ENCODE data around the gene PBX3.

PBX3 gene

GRCh38 chr9:125844611-125845010 lies 97.4 kb downstream of the PBX3 start:
- H3K27ac ChIP-seq (replicated peaks; ENCODE audit: low read length) = no peak overlapping the region

GRCh38 chr9:125845271-125845808 lies 98.2 kb downstream of the PBX3 start:
- no peak overlapping the region for H3K14ac ChIP-seq (ENCODE audit: low read length)
- no peak overlapping the region for H2BK15ac ChIP-seq (ENCODE audit: low read length)
- H4K91ac ChIP-seq (ENCODE audit: low read depth, low read length, poor library complexity) = no peak overlapping the region
- no peaks in the 10 kb centered on the region for H3K79me1 ChIP-seq (ENCODE audit: low read depth, low read length)
- no peak overlapping the region for H3K23ac ChIP-seq (ENCODE audit: low read depth, low read length, poor library complexity)
- H3K4me3 ChIP-seq (ENCODE audit: low read length in 2 of 2) = no peak overlapping the region
- H2BK12ac ChIP-seq (ENCODE audit: low read length) = no peak overlapping the region
- no peak overlapping the region for H2BK120ac ChIP-seq (ENCODE audit: low read depth, low read length)
- no peaks in the 10 kb centered on the region for H3K27me3 ChIP-seq (ENCODE audit: control insufficient read depth in 3 of 3, insufficient read depth in 3 of 3, low read depth in 1 of 3, low read length in 3 of 3)
- DNase-seq (ENCODE audit: low spot score) = no peak
- no peak overlapping the region for H2AFZ ChIP-seq (ENCODE audit: low read length)
- WGBS, 2 donors (ENCODE audit: extremely low coverage in 2 of 2, insufficient read length in 2 of 2, insufficient replicate concordance in 1 of 2) = no CpG with 5 or more reads among the region's 5 CpGs
- H3K4ac ChIP-seq (ENCODE audit: low read length) = no peak overlapping the region
- H2BK5ac ChIP-seq (ENCODE audit: low read length) = no peak overlapping the region
- no peak overlapping the region for H3K18ac ChIP-seq (ENCODE audit: low read length)
- H3K36me3 ChIP-seq (replicated peaks in 1 of 2; ENCODE audit: control insufficient read depth in 2 of 2, insufficient read depth in 2 of 2, low read length in 2 of 2) = no peaks in the 10 kb centered on the region
- H3K9ac ChIP-seq (ENCODE audit: low read depth, low read length, poor library complexity) = no peak overlapping the region
- H3K9me3 ChIP-seq (replicated peaks in 1 of 2; ENCODE audit: control insufficient read depth in 2 of 2, insufficient read depth in 1 of 2, low read depth in 1 of 2, low read length in 2 of 2) = peaks cover 0 to 8% of the 10 kb centered on the region in 2 donors
- H3K27ac ChIP-seq (replicated peaks; ENCODE audit: low read length) = no peak overlapping the region
- peaks cover 4 to 26% of the 10 kb centered on the region in 2 donors for H3K4me1 ChIP-seq (ENCODE audit: control insufficient read depth in 2 of 2, insufficient read depth in 1 of 2, low read depth in 1 of 2, low read length in 2 of 2)
- H3K4me2 ChIP-seq (ENCODE audit: insufficient read depth, low read length, poor library complexity, severe bottlenecking) = no peak overlapping the region
- H2AK5ac ChIP-seq (ENCODE audit: low read depth, low read length) = no peak overlapping the region
- H4K8ac ChIP-seq (ENCODE audit: low read depth, low read length) = no peak overlapping the region

More at GRCh38 chr9:125844611-125845010, 97.4 kb downstream of the PBX3 start:
- no peak overlapping the region for H2BK15ac ChIP-seq (ENCODE audit: low read length)
- no peak overlapping the region for H3K9ac ChIP-seq (ENCODE audit: low read depth, low read length, poor library complexity)
- no peaks in the 10 kb centered on the region for H3K27me3 ChIP-seq (ENCODE audit: control insufficient read depth in 3 of 3, insufficient read depth in 3 of 3, low read depth in 1 of 3, low read length in 3 of 3)
- no peak overlapping the region for H3K4ac ChIP-seq (ENCODE audit: low read length)
- no peak overlapping the region for H2BK5ac ChIP-seq (ENCODE audit: low read length)
- no peak overlapping the region for H3K14ac ChIP-seq (ENCODE audit: low read length)
- peaks cover 4 to 26% of the 10 kb centered on the region in 2 donors for H3K4me1 ChIP-seq (ENCODE audit: control insufficient read depth in 2 of 2, insufficient read depth in 1 of 2, low read depth in 1 of 2, low read length in 2 of 2)
- H3K18ac ChIP-seq (ENCODE audit: low read length) = no peak overlapping the region
- H2AK5ac ChIP-seq (ENCODE audit: low read depth, low read length) = no peak overlapping the region
- H3K9me3 ChIP-seq (replicated peaks in 1 of 2; ENCODE audit: control insufficient read depth in 2 of 2, insufficient read depth in 1 of 2, low read depth in 1 of 2, low read length in 2 of 2) = peaks cover 0 to 8% of the 10 kb centered on the region in 2 donors
- no CpG with 5 or more reads among the region's 3 CpGs for WGBS, 2 donors (ENCODE audit: extremely low coverage in 2 of 2, insufficient read length in 2 of 2, insufficient replicate concordance in 1 of 2)
- DNase-seq (ENCODE audit: low spot score) = no peak
- H3K79me1 ChIP-seq (ENCODE audit: low read depth, low read length) = no peaks in the 10 kb centered on the region
- no peak overlapping the region for H2BK120ac ChIP-seq (ENCODE audit: low read depth, low read length)
- no peak overlapping the region for H3K4me2 ChIP-seq (ENCODE audit: insufficient read depth, low read length, poor library complexity, severe bottlenecking)
- H4K8ac ChIP-seq (ENCODE audit: low read depth, low read length) = no peak overlapping the region
- no peak overlapping the region for H4K91ac ChIP-seq (ENCODE audit: low read depth, low read length, poor library complexity)
- H3K23ac ChIP-seq (ENCODE audit: low read depth, low read length, poor library complexity) = no peak overlapping the region
- H2AFZ ChIP-seq (ENCODE audit: low read length) = no peak overlapping the region
- H2BK12ac ChIP-seq (ENCODE audit: low read length) = no peak overlapping the region
- H3K36me3 ChIP-seq (replicated peaks in 1 of 2; ENCODE audit: control insufficient read depth in 2 of 2, insufficient read depth in 2 of 2, low read length in 2 of 2) = no peaks in the 10 kb centered on the region
- H3K4me3 ChIP-seq (ENCODE audit: low read length in 2 of 2) = no peak overlapping the region

- no CpG with 5 or more reads among the region's 2 CpGs for WGBS, 2 donors (ENCODE audit: extremely low coverage in 2 of 2, insufficient read length in 2 of 2, insufficient replicate concordance in 1 of 2)
- Histone ChIP-seq H3K4me1 (ENCODE audit: control insufficient read depth in 2 of 2, insufficient read depth in 1 of 2, low read depth in 1 of 2, low read length in 2 of 2) (peaks cover 3 to 17% of the 10 kb centered on the region in 2 donors), H2BK15ac (ENCODE audit: low read length) (no peak overlapping the region), H3K4me3 (ENCODE audit: low read length in 2 of 2) (no peak overlapping the region), H3K18ac (ENCODE audit: low read length) (no peak overlapping the region), H2BK120ac (ENCODE audit: low read depth, low read length) (no peak overlapping the region), H3K9me3 (replicated peaks in 1 of 2; ENCODE audit: control insufficient read depth in 2 of 2, insufficient read depth in 1 of 2, low read depth in 1 of 2, low read length in 2 of 2) (peaks cover 0 to 8% of the 10 kb centered on the region in 2 donors), H3K27ac (replicated peaks; ENCODE audit: low read length) (no peak overlapping the region), H3K27me3 (ENCODE audit: control insufficient read depth in 3 of 3, insufficient read depth in 3 of 3, low read depth in 1 of 3, low read length in 3 of 3) (no peaks in the 10 kb centered on the region), H2BK12ac (ENCODE audit: low read length) (no peak overlapping the region), H2BK5ac (ENCODE audit: low read length) (no peak overlapping the region), H3K4ac (ENCODE audit: low read length) (no peak overlapping the region), H3K36me3 (replicated peaks in 1 of 2; ENCODE audit: control insufficient read depth in 2 of 2, insufficient read depth in 2 of 2, low read length in 2 of 2) (no peaks in the 10 kb centered on the region), H2AFZ (ENCODE audit: low read length) (no peak overlapping the region), H3K4me2 (ENCODE audit: insufficient read depth, low read length, poor library complexity, severe bottlenecking) (no peak overlapping the region), H3K79me1 (ENCODE audit: low read depth, low read length) (no peaks in the 10 kb centered on the region), H4K8ac (ENCODE audit: low read depth, low read length) (no peak overlapping the region), H3K14ac (ENCODE audit: low read length) (no peak overlapping the region), H2AK5ac (ENCODE audit: low read depth, low read length) (no peak overlapping the region), H3K23ac (ENCODE audit: low read depth, low read length, poor library complexity) (no peak overlapping the region), H4K91ac (ENCODE audit: low read depth, low read length, poor library complexity) (no peak overlapping the region), H3K9ac (ENCODE audit: low read depth, low read length, poor library complexity) (no peak overlapping the region)
- no peak for DNase-seq (ENCODE audit: low spot score)
Measured at GRCh38 chr9:125847735-125848134, 100.6 kb downstream of the PBX3 start.

- Histone ChIP-seq H2BK12ac (ENCODE audit: low read length) (no peak overlapping the region), H3K4me3 (ENCODE audit: low read length in 2 of 2) (no peak overlapping the region), H2BK15ac (ENCODE audit: low read length) (no peak overlapping the region), H2BK120ac (ENCODE audit: low read depth, low read length) (no peak overlapping the region), H4K91ac (ENCODE audit: low read depth, low read length, poor library complexity) (no peak overlapping the region), H4K8ac (ENCODE audit: low read depth, low read length) (no peak overlapping the region), H2BK5ac (ENCODE audit: low read length) (no peak overlapping the region), H3K9me3 (replicated peaks in 1 of 2; ENCODE audit: control insufficient read depth in 2 of 2, insufficient read depth in 1 of 2, low read depth in 1 of 2, low read length in 2 of 2) (peaks cover 0 to 8% of the 10 kb centered on the region in 2 donors), H2AK5ac (ENCODE audit: low read depth, low read length) (no peak overlapping the region), H3K9ac (ENCODE audit: low read depth, low read length, poor library complexity) (no peak overlapping the region), H3K27me3 (ENCODE audit: control insufficient read depth in 3 of 3, insufficient read depth in 3 of 3, low read depth in 1 of 3, low read length in 3 of 3) (no peaks in the 10 kb centered on the region), H3K4me2 (ENCODE audit: insufficient read depth, low read length, poor library complexity, severe bottlenecking) (no peak overlapping the region), H3K36me3 (replicated peaks in 1 of 2; ENCODE audit: control insufficient read depth in 2 of 2, insufficient read depth in 2 of 2, low read length in 2 of 2) (no peaks in the 10 kb centered on the region), H2AFZ (ENCODE audit: low read length) (no peak overlapping the region), H3K27ac (replicated peaks; ENCODE audit: low read length) (no peak overlapping the region), H3K14ac (ENCODE audit: low read length) (no peak overlapping the region), H3K4me1 (ENCODE audit: control insufficient read depth in 2 of 2, insufficient read depth in 1 of 2, low read depth in 1 of 2, low read length in 2 of 2) (peaks cover 0 to 6% of the 10 kb centered on the region in 2 donors), H3K23ac (ENCODE audit: low read depth, low read length, poor library complexity) (no peak overlapping the region), H3K18ac (ENCODE audit: low read length) (no peak overlapping the region), H3K79me1 (ENCODE audit: low read depth, low read length) (no peaks in the 10 kb centered on the region), H3K4ac (ENCODE audit: low read length) (no peak overlapping the region)
- DNase-seq (ENCODE audit: low spot score) = no peak
- WGBS, 2 donors (ENCODE audit: extremely low coverage in 2 of 2, insufficient read length in 2 of 2, insufficient replicate concordance in 1 of 2) = no CpG with 5 or more reads among the region's 3 CpGs
Measured at GRCh38 chr9:125850106-125850632, 103.0 kb downstream of the PBX3 start.
